Stimulated activated CD4-positive, alpha-beta T cell treated with anti-CD3 and anti-CD28 coated beads, Interleukin-1b, Interleukin-23, amount 100 ng/mL, for 48 hours (primary cell): ENCODE results near the gene NUTM2B.
"Not testable (repeated sequence)": the region's sequence is repeated elsewhere in the genome, so short reads cannot be mapped to it uniquely, and the experiment has no call there.

Experiments
- DNase-seq: peaks from one replicate; pipeline ENCODE4 v3.0.0-alpha.2; 2020

Gene NUTM2B

DNA sequence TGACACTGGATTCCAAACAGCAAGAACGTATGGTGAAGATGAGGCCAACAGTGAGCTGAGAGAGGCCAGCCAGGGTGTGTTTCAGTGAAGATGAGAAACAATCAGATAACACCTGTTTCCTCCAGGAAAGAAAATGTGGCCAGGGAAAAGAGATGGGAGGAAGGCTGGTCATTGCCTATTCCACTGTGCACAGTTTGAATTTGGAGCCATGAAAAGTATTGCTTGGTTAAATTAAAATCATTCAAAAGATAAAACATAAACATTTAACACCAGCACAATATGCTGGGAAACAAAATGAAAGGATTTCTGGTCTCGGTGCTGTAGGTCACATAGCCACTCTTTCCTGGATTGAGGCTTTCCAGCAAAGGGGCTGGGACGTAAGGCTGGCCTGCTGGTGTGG is at the start of gene NUTM2B:
TSS of gene NUTM2B (plus strand) at position 301 of the 400 bp plus-strand sequence. CDS start 383 bp downstream, outside the sequence.
- not testable (repeated sequence) for DNase-seq

DNA sequence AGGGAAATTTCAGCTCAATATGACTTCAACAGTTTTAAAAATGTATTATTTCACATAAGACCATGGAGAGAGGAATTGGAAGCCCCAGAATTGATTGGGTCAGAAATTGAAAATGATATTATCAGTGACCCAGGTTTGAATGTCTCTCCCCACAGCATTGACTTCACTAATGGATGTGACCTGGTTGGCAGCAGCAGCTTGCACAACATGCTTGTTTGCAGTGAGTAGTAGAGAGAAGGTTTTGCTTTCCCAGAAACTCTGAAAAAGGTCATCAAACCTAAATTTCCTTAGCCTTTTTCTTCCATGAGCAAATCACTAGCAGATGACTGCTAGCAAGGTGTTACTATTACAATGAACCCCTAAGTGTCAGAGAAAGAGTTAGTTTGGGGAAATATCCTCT is 39.7 kb upstream of the NUTM2B start:
- DNase-seq, result not testable (repeated sequence)

DNA sequence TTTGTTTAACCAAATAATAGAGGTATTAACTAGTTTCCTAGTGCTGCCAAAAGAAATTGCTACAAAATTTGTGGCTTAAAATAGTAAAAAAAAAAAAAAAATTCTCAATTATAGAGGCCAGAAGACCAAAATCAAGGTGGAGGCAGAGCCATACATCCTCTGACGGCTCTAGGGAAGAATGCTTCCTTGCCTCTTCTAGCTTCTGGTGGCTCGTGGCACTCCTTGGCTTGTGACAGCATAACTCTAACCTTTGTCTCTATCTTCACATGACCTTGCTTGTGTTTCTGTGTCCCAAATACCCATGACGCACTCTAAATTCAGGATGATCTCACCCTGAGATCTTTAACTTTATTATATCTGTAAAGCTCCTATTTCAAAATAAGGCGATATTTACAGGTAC is 38.3 kb upstream of the NUTM2B start:
- DNase-seq, result not testable (repeated sequence)

DNA sequence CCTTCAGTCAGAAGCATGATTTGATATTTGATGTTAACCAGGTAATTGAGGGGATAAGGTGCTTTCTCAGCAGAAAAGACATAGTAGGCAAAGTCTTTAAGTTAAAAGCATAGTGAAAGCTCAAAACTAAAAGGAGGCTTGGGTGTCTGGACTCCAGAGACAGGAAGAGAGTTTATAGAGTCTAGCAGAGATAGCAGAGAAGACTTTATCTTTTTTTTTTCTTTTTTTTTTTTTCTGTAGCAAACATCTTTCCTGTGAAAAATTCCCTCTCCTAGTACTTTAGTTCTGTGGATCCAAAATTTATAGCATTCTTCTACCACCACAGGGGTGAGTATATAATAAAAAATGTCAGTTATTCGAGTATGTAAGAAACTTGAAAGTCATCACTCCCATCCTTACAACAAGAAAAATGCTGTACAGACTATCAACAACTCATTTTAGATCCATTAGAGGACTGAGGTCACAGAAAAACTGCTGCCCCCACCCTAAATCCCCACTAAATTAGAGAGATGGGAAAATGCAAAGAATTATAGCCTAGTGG is 33.7 kb upstream of the NUTM2B start:
- not testable (repeated sequence) for DNase-seq

DNA sequence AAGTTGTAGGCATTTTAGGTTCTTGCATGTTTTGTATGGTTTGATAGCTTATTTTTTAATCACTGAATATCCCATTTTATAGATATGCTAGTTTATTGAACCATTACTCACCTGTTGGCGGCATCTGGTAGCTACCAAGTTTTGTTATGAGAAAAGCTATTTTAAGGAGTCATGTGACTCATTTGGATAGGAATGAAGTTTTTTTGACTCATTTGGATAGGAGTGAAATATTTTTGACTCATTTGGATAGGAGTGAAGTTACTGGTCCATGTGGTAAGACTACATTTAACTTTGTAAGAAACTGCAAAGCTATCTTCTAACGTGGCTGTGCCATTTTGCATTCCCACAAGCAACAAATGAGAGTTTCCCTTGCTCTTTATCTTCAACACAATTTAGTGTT is 28.1 kb upstream of the NUTM2B start:
- not testable (repeated sequence) for DNase-seq

- DNase-seq, result not testable (repeated sequence)
Measured at GRCh38 chr10:79683026-79683883, 19.8 kb upstream of the NUTM2B start.

DNA sequence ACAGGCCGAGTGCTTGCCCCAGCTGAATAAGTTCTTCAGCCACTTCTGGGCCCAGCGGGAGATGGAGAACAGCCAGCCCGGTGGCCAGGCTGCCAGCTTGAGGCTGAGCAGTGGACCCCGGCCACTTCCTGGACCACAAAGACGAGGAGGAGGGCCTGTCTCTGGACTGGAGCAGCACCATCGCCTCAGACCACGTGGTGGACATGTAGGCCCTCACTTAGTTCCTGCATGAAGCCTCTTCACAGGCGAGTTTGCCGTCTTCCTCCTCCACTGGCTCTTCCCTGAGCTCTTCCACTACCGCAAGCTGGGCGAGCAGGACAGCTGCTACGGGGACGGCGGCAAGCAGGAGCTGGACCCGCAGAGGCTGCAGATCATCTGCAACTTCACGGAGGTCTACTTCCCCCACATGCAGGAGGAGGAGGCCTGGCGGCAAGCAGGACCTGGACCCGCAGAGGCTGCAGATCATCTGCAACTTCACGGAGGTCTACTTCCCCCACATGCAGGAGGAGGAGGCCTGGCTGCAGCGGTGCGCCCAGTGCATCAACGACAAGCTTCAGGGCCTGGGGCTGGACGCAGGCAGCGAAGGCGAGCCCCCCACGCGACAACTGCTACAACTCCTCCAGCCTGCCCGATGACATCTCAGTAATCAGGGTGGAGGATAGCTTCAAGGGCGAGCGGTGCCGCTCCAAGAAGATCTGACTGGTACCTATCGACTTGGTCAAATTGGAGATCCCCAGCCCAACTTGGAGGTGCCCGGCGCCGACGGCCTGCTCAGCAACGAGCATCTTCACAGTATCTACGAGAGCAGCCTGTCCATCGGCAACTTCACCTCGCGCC is 18.9 kb upstream of the NUTM2B start:
- DNase-seq, result not testable (repeated sequence)

GRCh38 chr10:79685044-79685685 is 17.9 kb upstream of the NUTM2B start:
- DNase-seq, result peak; percentile 66

GRCh38 chr10:79686595-79686994 is 16.4 kb upstream of the NUTM2B start:
- not testable (repeated sequence) for DNase-seq

GRCh38 chr10:79687406-79688150 is 15.4 kb upstream of the NUTM2B start:
- DNase-seq, result not testable (repeated sequence)

DNA sequence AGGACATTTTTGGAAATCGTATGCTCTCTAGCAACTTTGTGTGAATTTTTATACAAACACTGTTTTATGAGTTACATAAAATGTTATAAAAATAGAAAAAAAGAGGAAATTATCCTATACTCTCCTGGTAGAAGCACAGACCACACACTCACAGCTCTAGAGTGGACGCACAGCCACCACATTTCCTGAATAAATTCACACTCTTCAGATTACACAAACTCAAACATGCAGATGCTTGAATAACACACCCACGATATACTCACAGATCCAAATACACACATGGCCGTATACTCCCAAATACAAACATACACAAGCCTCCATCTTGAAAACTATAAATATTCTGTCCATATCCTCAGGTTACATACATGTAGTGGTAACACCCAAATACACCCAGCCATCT is 14.2 kb upstream of the NUTM2B start:
- DNase-seq, result not testable (repeated sequence)

DNA sequence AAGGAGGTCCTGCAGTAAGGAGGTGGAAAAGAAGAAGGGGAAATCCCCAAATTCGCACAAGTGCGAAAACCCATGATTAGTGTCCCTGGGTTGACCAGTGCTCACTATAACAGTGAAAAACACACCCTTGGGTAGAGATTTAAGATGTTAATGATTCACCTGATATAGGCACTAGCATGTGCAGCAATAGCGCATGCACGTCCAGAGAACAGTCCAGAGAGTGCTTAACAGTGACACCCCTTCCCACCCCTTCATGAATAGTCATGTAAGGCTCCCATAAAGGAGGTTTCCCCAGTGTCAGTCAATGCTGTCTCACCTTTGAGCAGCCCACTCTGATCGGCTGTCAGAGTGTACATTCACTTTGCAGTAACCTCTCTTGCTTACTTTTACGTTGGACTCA is 6.4 kb upstream of the NUTM2B start:
- not testable (repeated sequence) for DNase-seq

DNA sequence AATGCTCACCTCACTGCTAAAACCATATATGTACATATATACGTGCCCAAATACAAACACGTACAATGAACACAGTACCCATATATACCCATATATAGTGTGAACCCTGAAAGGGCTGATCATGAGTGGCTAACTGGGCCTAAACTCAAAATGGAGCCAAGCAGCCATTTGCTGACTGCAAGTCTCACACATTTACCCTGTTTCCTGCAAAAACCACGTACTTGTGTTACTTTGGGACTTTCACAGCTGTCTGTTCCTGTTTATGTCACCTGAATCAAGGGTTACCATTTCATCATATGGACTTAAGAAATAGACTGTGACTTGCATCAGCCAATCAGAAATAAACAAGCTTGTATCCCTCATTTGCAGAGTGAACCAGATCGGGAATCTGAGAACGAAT is 5.9 kb upstream of the NUTM2B start:
- DNase-seq, result not testable (repeated sequence)

DNA sequence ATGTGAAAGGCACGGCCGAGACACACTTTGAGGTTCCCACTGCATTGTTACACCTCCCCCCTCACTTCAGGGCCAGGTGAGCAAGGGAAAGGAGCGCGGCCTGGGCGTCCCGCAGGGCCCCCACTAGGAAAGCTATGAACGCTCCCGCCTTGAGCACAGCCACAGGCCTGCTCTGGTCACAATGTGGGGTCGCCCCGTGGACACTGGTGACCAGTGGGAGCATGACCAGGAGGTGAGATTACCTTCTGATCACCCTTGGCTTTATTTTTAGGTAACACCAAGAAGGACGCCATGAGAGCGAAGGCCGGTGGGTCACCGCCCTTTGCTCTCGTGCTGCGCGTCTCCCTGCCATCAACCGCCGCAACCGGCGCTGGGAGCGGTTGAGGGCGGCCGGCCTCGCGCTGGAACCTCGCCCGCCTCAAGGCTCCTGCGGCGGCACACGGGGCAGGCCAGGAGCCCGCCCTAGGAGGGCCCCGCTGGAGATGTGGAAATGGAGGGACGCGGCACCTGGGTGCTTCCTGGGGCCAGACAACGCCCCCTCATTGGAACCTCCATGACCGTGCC is 2.6 kb upstream of the NUTM2B start:
- not testable (repeated sequence) for DNase-seq

DNA sequence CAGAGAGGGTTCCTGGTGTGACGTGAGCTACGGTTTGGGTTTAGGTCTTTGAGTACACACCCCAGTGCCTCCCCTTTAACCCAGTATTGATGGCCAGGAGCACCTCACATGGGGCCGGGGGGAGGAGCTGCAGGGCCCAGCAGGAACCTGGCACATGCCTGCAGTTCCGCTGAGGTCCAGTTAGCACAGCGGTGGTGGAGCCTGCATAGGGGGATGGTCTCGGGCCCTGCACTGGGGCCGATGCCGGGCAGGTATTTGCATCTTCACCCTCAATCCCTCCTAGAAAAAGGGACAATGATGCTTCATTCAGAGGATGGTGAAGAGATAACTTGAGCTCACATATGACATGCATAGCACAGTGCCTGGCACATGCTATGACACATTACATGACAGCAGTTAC is 4.0 kb downstream of the NUTM2B start:
- not testable (repeated sequence) for DNase-seq

GRCh38 chr10:79714976-79715375 is 11.9 kb downstream of the NUTM2B start:
- DNase-seq, result not testable (repeated sequence)

DNA sequence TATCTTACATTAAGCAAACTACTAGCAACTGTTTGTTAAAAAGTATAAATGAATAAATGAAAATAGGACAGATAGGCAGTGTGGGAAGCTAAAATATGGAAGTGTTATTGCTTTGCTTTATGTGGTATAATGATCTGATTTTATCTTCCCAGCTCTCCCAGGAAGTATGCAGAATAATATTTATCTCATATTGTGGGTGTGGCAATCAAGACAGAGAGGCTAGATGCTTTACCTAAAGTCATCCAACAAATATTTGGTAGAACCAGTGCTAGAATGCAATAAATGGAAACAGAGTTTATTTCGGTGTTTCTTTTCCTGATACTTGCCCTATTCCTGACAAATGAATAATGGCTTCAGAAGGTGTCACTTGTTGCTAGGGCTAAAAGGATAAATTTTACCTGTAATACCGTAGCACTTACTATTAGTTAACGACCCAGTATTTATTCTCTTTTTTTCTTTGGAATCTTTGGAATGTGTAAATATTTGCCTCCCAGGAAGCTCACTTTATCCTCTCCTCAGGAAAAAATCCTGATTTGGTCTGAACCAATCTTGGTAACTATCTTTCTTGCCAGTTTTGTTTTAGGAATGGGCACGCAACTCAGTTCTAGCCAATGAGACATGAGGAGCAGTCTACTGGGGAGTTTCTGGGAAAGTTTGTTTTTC is 14.0 kb downstream of the NUTM2B start:
- DNase-seq, result not testable (repeated sequence)

- not testable (repeated sequence) for DNase-seq
Measured at GRCh38 chr10:79720000-79720399, 17.0 kb downstream of the NUTM2B start.

- not testable (repeated sequence) for DNase-seq
Measured at GRCh38 chr10:79726620-79727019, 23.6 kb downstream of the NUTM2B start.

DNA sequence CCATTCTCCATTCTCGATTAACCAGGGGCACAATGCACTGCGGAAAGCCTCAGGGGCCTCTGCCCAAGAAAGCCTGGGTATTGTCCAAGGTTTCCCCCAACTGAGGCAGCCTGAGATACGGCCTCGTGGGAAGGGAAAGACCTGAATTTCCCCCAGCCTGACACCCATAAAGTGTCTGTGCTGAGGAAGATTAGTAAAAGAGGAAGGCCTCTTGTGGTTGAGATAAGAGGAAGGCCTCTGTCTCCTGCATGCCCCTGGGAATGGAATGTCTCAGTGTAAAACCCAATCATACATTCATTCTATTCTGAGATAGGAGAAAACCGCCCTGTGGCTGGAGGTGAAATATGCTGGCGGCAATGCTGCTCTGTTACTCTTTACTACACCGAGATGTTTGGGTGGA is 41.8 kb downstream of the NUTM2B start:
- not testable (repeated sequence) for DNase-seq

DNA sequence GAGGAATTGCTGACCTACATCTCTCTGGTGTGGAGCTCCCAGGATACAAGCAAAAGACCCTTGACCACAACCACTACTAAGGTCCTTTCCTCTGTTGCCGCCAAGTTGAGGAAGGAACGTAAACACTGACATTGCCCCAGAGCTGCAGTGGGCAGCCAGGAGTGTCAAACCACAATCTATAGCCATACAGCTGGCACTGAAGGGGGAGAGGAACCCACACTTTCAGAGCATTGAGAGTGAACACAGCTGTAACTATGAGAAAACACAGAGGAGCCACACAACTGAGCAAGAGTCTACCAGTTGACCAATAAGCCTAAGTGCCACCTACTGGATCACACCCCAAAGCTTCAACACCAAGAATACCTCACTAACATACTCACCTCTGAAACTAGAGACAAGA is 45.5 kb downstream of the NUTM2B start:
- not testable (repeated sequence) for DNase-seq
